Kidney (tissue), 14 donors: ENCODE data around the gene TENM4. TPM values are rescaled to one million over a fixed set of nuclear protein-coding genes. Genes with fewer than 3 reads are reported as not detected.

Experiments used
- DNase-seq, 5 donors: peaks; one replicate each; pipeline ENCODE4 v3.0.0-alpha.2; 2013 to 2020
- FAIRE-seq: peaks from 2 replicates; lab custom pipeline; 2012; peaks lifted over from hg19 to GRCh38; lab: Jason Lieb, UNC
- H3K27ac ChIP-seq, 2 donors: one replicate each; pipeline ENCODE4 v1.7.0; 2013; ENCODE audit warnings: low read depth in 2 of 2, low read length in 2 of 2, inconsistent platforms in 1 of 2
- H3K27me3 ChIP-seq: one replicate; pipeline ENCODE4 v1.7.1; 2013; ENCODE audit warnings: low read length, inconsistent platforms; ENCODE audit not compliant: control insufficient read depth, insufficient read depth
- H3K36me3 ChIP-seq, 3 donors: one replicate each; pipeline versions ENCODE4 v1.7.0 to v1.7.1; 2013; ENCODE audit warnings: low read length in 3 of 3, control low read depth in 1 of 3, inconsistent platforms in 1 of 3; ENCODE audit not compliant: insufficient read depth in 3 of 3, control insufficient read depth in 2 of 3
- H3K4me1 ChIP-seq, 3 donors: one replicate each; pipeline versions ENCODE4 v1.7.0 to v1.7.1; 2013; ENCODE audit warnings: low read length in 3 of 3, inconsistent platforms in 1 of 3, low read depth in 1 of 3; ENCODE audit not compliant: control insufficient read depth in 2 of 3, insufficient read depth in 2 of 3
- H3K4me3 ChIP-seq, 3 donors: one replicate each; pipeline versions ENCODE4 v1.7.0 to v1.8.1; 2013; ENCODE audit warnings: low read length in 3 of 3, control low read depth in 1 of 3, inconsistent platforms in 1 of 3
- H3K9ac ChIP-seq, 3 donors: one replicate each; pipeline versions ENCODE4 v1.7.0 to v1.7.1; 2013; ENCODE audit warnings: low read length in 3 of 3, control low read depth in 1 of 3, inconsistent platforms in 1 of 3
- H3K9me3 ChIP-seq, 3 donors: one replicate each; pipeline versions ENCODE4 v1.7.0 to v1.7.1; 2013; ENCODE audit warnings: low read length in 3 of 3, control low read depth in 1 of 3, inconsistent platforms in 1 of 3; ENCODE audit not compliant: control insufficient read depth in 2 of 3, insufficient read depth in 1 of 3
- intact Hi-C: fragments of 100-400 bp; cut with DNase I; formaldehyde crosslinking; loops from one replicate; pipeline ENCODE4 v1.11.1; 2022
- polyA plus RNA-seq: library from polyadenylated mRNA; stranded (reverse); fragments of 350-450 nt; fragmentation: Illumina TruSeq; extraction: RNeasy Lipid Tissue Mini Kit (QIAGEN cat#74804); gene quantifications from one replicate; pipeline ENCODE4 v1.2.3, GENCODE V29; 2014; ENCODE audit warnings: low read depth, low replicate concordance; ENCODE audit not compliant: insufficient read depth
- total RNA-seq: library from RNA; stranded (reverse); fragmentation: NEBNext Ultra II Directional; extraction: Animal tissue kit (Norgen Biotek cat#: 25700); gene quantifications from one replicate; pipeline ENCODE4 v1.2.1, GENCODE V29; 2021
- TF ChIP-seq, protein P1 (sequence below): IDR thresholded peaks from 3 replicates; pipeline ENCODE4 v1.5.1; 2012; ENCODE audit warnings: mild to moderate bottlenecking, moderate library complexity, borderline replicate concordance; ENCODE audit not compliant: insufficient read depth; ENCODE audit errors: extremely low read depth
- donor health status: control.
- donor health status: control.
- donor health status: control.
- donor health status: control.
- donor health status: control.
- donor health status: DM: yes; HTN: yes; CAD: no.
- donor health status: Normal renal cell carcinoma (clear cell type).

Gene TENM4
- total and polyA plus RNA-seq, 2 donors from 2014 or later = 0.34 to 31.0 TPM

DNA sequence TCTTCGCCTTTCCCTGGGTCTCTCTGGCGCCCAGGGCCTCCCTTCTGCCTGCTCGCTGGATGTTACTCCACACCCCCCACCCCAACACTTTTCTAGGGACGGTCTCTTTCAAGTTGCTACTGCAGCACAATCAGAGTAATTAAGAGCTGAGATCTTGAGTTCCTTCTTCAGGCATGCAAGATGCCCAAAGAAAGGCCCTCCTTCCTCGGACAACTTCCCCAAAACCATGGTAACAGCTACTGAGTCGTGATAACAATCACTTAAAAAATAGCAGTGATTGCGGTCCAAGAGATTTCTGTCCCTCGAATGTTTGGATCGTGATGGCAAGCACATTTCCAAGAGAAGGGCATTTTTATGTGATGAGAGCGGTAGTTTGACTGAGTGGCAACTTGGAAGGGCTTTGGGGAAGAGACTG, 638 bp upstream of the TENM4 start:
- intact Hi-C loops = no loop called here
- H3K4me3 ChIP-seq = peak overlapping the region; percentile 26 to 60 (median 58)
- peaks cover under 1% of the 10 kb centered on the region for H3K27me3 ChIP-seq
- peak in 4 of 5 donors; percentile 35 to 68 (median 64) for DNase-seq
- TF ChIP-seq, protein P1, sequence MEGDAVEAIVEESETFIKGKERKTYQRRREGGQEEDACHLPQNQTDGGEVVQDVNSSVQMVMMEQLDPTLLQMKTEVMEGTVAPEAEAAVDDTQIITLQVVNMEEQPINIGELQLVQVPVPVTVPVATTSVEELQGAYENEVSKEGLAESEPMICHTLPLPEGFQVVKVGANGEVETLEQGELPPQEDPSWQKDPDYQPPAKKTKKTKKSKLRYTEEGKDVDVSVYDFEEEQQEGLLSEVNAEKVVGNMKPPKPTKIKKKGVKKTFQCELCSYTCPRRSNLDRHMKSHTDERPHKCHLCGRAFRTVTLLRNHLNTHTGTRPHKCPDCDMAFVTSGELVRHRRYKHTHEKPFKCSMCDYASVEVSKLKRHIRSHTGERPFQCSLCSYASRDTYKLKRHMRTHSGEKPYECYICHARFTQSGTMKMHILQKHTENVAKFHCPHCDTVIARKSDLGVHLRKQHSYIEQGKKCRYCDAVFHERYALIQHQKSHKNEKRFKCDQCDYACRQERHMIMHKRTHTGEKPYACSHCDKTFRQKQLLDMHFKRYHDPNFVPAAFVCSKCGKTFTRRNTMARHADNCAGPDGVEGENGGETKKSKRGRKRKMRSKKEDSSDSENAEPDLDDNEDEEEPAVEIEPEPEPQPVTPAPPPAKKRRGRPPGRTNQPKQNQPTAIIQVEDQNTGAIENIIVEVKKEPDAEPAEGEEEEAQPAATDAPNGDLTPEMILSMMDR = no peak
- H3K36me3 ChIP-seq = no peaks in the 10 kb centered on the region
- H3K27ac ChIP-seq = no peak overlapping the region
- peaks cover 0 to 20% (median 4%) of the 10 kb centered on the region in 3 donors for H3K4me1 ChIP-seq
- peak overlapping the region in 1 of 3 donors; percentile 67 for H3K9ac ChIP-seq
- peaks cover 0 to 3% (median 0%) of the 10 kb centered on the region in 3 donors for H3K9me3 ChIP-seq
- no peak for FAIRE-seq

DNA sequence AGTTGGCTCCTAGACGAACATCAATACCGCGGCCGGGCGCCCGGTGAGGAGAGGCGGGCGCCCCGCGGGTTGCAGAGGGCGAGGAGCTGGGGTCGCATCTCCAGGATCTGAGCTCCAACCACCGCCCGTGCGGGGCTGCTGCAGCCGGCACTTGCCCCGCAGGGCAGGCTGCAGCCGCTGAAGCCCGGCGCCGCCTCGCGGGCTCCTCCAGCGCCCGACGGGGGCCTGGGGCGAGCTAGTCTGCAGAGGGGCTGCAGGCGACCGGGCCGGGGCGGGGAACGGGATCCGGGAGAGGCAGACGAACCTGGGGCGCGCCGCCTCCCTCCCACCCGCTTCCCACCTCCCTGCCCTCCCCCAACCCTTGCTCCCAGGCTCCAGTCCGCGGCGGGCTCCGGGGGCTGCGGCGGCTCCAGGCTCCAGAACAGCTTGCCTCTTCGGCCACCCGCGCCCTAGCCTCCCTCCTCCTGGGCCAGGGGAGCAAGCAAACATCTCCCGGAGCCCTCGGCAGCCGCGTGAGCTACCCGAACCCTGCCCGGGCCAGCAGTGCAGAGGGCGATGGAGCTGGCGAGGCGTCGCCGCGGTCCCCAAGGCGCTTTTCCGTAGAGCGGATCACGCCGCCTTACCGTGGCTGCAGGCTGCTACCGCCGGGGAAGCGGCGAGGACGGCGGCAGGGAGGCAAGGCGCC, 802 bp downstream of the TENM4 start:
- H3K27me3 ChIP-seq = peaks cover 3% of the 10 kb centered on the region
- peaks cover 0 to 20% (median 4%) of the 10 kb centered on the region in 3 donors for H3K4me1 ChIP-seq
- H3K4me3 ChIP-seq = peak overlapping the region; percentile 32 to 60 (median 58)
- H3K36me3 ChIP-seq = no peaks in the 10 kb centered on the region
- H3K27ac ChIP-seq = no peak overlapping the region
- peak overlapping the region in 1 of 3 donors; percentile 39 for H3K9ac ChIP-seq
- FAIRE-seq (no peak), DNase-seq (peak; percentile 75 to 83 (median 79))
- peaks cover 0 to 3% (median 0%) of the 10 kb centered on the region in 3 donors for H3K9me3 ChIP-seq
- TF ChIP-seq, protein P1 = no peak
- intact Hi-C loops = no loop called here

DNA sequence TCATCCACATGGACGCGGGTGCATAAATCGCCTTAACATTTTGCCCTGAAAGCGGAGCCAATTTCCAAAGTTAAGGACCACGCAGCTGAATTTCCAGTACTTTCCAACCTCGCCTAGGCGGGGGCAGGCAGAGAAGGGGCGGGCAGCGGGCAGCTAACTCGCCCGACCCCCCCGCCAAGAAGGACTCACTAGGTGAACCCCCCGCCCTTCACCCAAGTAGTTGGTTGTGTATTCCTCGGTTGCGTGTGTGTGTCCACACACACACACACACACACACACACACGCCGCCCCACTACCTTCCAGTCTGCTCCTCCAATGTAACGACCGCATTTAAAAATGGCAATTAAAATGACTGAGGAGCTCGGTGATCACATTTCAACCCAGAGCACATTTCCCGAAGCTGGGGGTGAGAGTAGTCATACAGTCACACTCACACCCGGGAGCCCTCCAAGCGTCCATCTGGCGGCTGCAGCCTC, 1.4 kb downstream of the TENM4 start:
- no peak overlapping the region for H3K27ac ChIP-seq

More for the DNA sequence above, 1.4 kb downstream of the TENM4 start:
- TF ChIP-seq, protein P1 = no peak
- intact Hi-C loops = no loop called here
- FAIRE-seq (no peak), DNase-seq (peak in 4 of 5 donors; percentile 59 to 75 (median 69))
- H3K4me3 ChIP-seq = peak overlapping the region in 2 of 3 donors; percentile 46 to 60
- peaks cover 0 to 3% (median 0%) of the 10 kb centered on the region in 3 donors for H3K9me3 ChIP-seq
- no peaks in the 10 kb centered on the region for H3K36me3 ChIP-seq
- peaks cover 0 to 20% (median 4%) of the 10 kb centered on the region in 3 donors for H3K4me1 ChIP-seq
- peak overlapping the region in 1 of 3 donors; percentile 26 for H3K9ac ChIP-seq
- peaks cover 3% of the 10 kb centered on the region for H3K27me3 ChIP-seq
